Activated naive CD8-positive, alpha-beta T cell treated with anti-CD3 and anti-CD28 coated beads, Interleukin-2, amount 50 U/mL, for 16 hours (primary cell): ENCODE measurements around the gene LUC7L3.
"Not testable (repeated sequence)": the region's sequence is repeated elsewhere in the genome, so short reads cannot be mapped to it uniquely, and the experiment has no call there.

Experiments used
- DNase-seq: peaks from one replicate; pipeline ENCODE4 v3.0.0-alpha.2; 2020; ENCODE audit warnings: low read depth, low spot score

The LUC7L3 gene

GRCh38 chr17:50708050-50709000 lies 11.1 kb upstream of the LUC7L3 start:
- DNase-seq = no peak

- DNase-seq = not testable (repeated sequence)
Observed at GRCh38 chr17:50709053-50709452, 10.3 kb upstream of the LUC7L3 start.

- no peak for DNase-seq
Observed at GRCh38 chr17:50710025-50710424, 9.4 kb upstream of the LUC7L3 start.

- no peak for DNase-seq
Observed at GRCh38 chr17:50710650-50711049, 8.8 kb upstream of the LUC7L3 start.

GRCh38 chr17:50712641-50713040 lies 6.8 kb upstream of the LUC7L3 start:
- no peak for DNase-seq

GRCh38 chr17:50715471-50715870 lies 3.9 kb upstream of the LUC7L3 start:
- no peak for DNase-seq

- DNase-seq = no peak
Observed at GRCh38 chr17:50719924-50720794, 756 bp downstream of the LUC7L3 start.

- DNase-seq = no peak
Observed at GRCh38 chr17:50721194-50722010, 2.0 kb downstream of the LUC7L3 start.

- DNase-seq = no peak
Observed at GRCh38 chr17:50722746-50723145, 3.3 kb downstream of the LUC7L3 start.

GRCh38 chr17:50724622-50725021 lies 5.2 kb downstream of the LUC7L3 start:
- not testable (repeated sequence) for DNase-seq

GRCh38 chr17:50725769-50726655 lies 6.6 kb downstream of the LUC7L3 start:
- DNase-seq = no peak

GRCh38 chr17:50728112-50728429 lies 8.7 kb downstream of the LUC7L3 start:
- no peak for DNase-seq

GRCh38 chr17:50728881-50729765 lies 9.7 kb downstream of the LUC7L3 start:
- DNase-seq = no peak

GRCh38 chr17:50731575-50732460 lies 12.4 kb downstream of the LUC7L3 start:
- DNase-seq = no peak

GRCh38 chr17:50735287-50735686 lies 15.9 kb downstream of the LUC7L3 start:
- no peak for DNase-seq

GRCh38 chr17:50737118-50737698 lies 17.8 kb downstream of the LUC7L3 start:
- DNase-seq = no peak

- no peak for DNase-seq
Observed at GRCh38 chr17:50739098-50739497, 19.7 kb downstream of the LUC7L3 start.

GRCh38 chr17:50745631-50746030 lies 26.2 kb downstream of the LUC7L3 start:
- DNase-seq = no peak
